ENCODE data around the gene FREY1.
"Not testable (repeated sequence)": the region's sequence is repeated elsewhere in the genome, so short reads cannot be mapped to it uniquely, and the experiment has no call there.

FREY1 gene

DNA sequence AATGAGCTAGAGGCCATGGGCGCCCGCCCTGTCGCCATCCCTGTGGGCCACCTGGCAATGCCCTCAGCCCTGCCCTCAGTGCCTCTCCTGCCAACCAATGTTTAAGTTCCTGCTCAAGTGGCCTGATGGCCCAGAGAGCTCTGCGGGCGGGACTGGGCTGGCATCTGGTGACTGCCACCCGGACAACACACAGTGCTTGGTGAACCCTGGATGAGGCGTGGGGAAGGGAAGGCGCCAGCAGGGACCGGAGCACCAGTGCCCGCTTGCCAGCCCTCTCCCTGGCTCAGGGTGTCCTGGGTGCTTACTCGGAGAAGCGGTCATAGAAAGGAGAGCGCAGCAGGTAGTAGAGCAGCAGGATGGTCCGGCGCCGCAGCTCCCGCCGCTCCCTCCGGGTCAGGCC is 6.4 kb upstream of the FREY1 start:
- FAIRE-seq, result no peak

DNA sequence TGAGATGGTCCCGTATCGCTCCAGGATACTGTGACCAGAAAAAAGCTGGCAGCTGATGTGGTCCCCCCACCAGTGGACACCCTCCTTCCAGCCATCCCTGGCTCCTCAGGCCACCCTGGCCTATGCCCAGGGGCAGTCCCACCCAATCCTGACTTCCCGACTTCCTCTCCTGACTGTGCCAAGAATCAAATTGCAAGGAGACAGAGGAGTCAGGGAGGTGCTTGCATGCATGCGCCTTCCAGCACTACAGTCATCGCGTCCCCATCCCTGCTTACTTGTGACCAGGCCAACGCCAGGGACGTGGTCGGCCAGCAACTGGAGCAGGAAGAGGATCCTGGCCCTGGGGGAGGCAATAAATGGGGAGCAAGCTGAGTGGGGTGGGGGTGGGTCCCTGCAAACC is 3.6 kb upstream of the FREY1 start:
- FAIRE-seq, result no peak

- FAIRE-seq, result no peak
These were observed 2.8 kb upstream of the FREY1 start for GRCh38 chr11:45909594-45910475.

DNA sequence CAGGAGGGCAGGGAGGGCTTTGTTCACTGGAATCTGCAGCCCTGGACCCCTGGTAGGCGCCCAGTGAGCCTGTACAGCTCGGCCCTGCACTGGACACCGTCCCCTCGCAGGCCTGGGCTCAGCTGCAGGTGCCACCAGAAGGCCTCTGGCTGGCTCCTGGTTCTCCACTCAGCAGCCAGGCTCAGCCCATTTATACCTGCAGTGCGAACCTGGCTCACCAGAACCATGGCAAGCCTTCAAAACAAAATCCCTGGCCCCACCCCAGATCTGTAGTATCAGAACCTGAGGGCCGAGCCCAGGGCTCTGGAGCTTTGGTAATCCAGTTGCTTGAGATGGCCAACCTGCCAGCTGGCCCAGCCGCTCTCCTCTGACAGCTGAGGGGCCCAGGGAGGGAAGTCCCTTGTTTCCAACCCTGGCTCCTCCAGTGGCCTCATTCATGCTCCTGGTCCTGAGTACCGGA is 870 bp upstream of the FREY1 start:
- FAIRE-seq, result no peak

- no peak for FAIRE-seq
These were observed 882 bp downstream of the FREY1 start for GRCh38 chr11:45906096-45906682.

DNA sequence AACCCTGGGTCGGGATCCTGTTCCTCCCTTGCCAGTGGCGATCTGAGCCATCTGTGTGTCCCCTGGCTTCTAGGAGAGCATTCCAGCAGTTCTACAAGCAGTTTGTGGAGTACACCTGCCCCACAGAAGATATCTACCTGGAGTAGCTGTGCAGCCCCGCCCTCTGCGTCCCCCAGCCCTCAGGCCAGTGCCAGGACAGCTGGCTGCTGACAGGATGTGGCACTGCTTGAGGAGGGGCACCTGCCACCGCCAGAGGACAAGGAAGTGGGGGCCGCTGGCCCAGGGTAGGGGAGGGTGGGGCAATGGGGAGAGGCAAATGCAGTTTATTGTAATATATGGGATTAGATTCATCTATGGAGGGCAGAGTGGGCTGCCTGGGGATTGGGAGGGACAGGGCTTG is 1.5 kb downstream of the FREY1 start:
- not testable (repeated sequence) for FAIRE-seq

DNA sequence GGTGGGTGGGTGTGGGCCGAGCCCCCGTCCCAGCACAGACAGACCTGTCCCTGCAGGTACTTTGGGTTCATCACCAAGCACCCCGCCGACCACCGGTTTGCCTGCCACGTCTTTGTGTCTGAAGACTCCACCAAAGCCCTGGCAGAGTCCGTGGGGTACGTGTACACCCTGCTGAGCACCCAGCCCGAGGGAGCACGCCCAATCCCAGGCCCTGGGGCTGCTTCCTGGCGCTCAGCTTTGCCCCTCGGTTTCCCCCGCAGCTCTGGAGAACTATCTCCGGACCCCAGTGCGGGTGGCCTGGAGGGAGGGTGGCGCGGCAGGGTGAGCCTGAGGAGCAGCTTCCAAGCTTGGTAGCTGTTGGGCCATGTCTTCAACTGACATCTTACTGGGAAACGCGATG is 2.0 kb downstream of the FREY1 start:
- FAIRE-seq, result no peak

DNA sequence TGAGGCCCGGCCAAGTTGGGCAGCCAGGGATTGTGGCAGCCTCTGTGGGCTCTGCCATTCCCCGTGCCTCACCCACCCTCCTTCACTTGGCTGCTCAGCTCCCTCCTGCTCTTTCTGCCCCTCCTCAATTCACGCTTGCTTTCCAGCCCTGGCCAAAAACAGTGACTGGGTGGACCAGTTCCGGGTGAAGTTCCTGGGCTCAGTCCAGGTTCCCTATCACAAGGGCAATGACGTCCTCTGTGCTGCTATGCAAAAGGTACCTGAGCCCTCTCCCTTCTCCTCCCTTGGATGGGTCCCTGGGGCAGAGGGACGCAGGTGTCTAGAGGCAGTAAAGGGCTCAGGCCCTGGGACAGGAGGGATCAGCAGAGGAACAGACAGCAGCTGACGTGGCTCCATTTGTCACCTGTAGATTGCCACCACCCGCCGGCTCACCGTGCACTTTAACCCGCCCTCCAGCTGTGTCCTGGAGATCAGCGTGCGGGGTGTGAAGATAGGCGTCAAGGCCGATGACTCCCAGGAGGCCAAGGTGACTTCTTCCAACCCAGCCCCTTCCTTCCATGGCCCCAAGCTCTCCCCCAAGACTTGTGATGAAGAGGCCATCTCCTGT is 2.7 kb downstream of the FREY1 start:
- no peak for FAIRE-seq

DNA sequence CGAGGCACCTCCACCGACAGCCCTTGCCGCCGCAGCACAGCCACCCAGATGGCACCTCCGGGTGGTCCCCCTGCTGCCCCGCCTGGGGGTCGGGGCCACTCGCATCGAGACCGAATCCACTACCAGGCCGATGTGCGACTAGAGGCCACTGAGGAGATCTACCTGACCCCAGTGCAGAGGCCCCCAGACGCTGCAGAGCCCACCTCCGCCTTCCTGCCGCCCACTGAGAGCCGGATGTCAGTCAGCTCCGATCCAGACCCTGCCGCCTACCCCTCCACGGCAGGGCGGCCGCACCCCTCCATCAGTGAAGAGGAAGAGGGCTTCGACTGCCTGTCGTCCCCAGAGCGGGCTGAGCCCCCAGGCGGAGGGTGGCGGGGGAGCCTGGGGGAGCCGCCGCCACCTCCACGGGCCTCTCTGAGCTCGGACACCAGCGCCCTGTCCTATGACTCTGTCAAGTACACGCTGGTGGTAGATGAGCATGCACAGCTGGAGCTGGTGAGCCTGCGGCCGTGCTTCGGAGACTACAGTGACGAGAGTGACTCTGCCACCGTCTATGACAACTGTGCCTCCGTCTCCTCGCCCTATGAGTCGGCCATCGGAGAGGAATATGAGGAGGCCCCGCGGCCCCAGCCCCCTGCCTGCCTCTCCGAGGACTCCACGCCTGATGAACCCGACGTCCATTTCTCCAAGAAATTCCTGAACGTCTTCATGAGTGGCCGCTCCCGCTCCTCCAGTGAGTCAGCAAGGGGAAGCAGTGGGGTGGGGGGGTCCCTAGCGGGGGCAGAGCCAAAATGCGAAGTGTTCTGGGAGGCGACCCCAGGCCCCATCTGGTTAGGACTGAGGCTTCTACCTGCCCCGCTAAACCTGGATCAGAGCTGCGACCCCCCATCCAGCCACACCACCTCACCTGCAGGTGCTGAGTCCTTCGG is 4.4 kb downstream of the FREY1 start:
- no peak for FAIRE-seq

DNA sequence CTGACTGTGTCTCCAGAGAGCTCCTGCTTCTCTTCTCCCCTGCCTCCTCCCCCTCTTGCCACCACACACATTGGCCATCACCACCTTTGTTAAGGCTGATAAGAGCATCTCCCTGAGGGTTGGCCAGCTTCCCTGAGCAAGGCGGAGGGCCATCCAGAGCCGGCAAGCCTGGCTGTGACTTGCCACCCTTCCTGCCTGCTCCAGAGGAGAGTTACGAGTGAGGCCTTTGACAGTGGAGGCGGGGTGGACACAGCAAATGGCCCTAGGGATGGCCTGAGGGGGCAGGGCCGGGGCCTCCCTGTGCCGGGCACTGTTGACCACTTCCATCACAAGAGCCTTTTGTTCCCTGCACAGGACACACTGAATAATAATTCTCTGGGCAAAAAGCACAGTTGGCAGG is 5.4 kb downstream of the FREY1 start:
- no peak for FAIRE-seq

DNA sequence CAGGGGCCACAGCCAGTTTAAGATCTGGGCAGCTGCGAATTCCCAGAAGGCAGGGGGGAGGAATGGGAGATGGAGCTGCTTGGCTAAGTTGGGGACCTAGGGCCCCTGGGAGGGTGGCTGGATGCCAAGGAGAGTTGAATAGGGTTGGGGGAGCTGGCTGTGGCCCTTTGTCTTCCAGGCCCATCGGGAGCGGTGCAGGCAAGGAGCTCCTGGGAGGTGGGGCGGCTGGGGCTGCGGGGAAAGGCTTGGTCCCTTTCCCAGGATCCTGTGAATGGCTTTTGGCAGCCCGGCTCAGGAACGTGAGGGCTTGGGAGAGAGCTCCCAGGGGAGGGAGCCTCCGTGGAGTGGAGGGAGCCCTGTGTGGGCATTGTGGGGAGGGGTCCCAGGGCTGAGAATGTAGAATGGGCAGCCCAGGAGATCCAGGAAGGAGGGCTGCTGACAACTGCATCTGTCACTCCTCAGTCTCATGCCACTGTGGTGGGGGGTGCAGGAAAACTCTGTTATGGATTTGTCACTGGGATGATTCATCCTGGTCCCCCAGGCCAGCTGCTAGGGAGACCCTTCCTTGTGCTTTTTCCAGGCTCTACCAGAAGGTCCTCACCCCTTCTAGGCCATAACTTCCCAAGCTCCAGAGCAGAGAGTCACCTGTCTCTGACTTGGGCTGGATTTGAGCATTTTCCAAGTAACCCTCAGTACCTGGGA is 6.0 kb downstream of the FREY1 start:
- FAIRE-seq, result no peak

GRCh38 chr11:45900175-45900800 is 6.8 kb downstream of the FREY1 start:
- FAIRE-seq, result not testable (repeated sequence)

DNA sequence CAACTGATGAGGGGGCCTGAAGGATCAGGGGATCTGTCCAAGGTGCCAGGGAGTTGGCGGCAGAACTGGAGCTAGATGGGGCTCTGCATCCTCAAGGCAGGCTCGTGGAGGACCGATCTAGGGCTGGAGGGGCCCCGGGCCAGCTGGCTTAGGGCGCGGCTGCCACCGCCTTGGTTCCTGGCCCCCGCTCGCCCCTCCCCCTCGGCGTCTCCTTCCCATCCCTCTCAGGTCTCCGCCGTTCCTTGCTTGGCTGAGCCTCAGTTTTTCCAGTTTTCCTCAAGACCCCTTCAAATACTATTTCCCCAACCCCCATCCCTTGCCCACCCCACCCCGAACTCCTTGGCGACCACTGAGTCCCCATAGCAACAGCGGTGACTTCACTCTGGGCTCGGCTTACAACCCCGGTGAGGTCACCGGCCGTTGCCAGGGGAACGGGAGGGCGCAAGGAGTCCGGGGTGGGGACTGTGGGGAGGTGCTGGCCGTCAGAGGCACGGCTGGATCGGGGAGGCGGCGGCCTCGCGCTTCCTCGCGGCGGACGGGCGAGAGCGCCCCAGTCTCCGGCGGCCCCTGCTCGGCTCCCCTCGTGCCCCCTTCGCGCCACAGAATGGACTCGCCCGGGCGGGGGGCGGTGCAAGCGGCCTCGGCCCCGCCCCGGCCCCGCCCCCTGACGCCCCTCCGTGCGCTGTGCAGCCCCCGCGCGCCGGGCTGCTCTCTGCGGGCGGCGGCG is 7.5 kb downstream of the FREY1 start:
- no peak for FAIRE-seq

GRCh38 chr11:45899086-45899447 is 8.0 kb downstream of the FREY1 start:
- no peak for FAIRE-seq

- no peak for FAIRE-seq
These were observed 9.5 kb downstream of the FREY1 start for GRCh38 chr11:45897556-45897955.

DNA sequence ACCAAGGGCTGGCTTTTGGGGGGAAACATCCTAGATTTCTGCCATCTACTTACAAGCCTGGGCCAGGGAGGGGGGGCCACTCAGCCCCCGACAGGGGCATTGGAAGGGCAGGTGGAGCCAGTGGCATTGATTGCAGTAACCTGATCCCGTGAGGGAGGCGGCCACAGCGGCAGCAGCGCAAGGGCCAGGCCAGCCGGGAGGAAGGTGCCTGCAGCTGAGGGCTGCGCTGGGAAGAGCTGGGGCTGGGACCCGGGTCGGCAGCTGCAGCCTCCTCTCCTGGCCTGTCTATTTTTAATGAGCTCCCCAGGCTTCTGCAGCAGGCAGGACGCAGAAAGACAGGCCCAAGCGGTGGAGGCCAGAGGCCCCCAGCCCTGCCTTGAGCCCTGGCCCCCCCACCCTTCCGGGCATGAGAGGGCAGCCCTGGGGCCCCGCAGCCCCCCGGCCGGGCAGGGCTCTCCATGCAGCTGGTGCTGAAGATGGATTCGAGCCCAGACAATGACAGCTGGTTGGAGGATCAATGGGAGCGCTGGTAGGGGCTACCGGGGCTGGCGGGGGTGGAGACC is 10.6 kb downstream of the FREY1 start:
- no peak for FAIRE-seq

DNA sequence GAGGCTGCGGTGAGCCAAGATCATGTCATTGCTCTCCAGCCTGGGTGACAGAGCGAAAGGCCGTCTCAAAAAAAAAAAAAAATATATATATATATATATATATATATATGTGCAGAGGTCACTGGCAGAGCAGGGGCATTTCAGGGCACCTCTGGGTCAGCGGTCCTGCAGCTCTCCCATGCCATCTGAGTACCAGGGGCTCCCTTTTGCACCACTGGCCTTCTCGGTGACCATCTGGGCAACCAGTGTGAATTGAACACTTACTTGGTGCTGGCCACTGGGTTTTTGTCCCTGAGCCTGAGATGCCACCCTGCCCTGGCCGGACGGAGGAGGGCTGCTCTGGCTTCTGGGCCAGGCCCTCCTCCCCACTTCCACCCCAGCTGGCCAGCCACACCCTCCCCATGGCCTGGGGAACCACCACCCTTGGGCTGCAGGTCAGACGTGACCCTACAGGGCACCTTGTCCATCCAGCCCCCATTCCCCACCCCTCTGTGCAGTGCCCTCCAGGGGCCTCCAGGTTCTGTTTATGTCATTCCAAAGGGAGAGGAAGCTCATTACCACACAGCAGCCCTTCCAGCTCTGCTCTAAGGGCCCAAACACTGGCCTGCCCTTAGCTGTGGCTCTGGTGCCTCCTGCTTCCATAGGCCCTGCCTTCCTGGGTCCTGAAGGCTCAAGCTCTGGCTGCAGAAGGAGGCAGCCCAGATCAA is 11.4 kb downstream of the FREY1 start:
- no peak for FAIRE-seq

GRCh38 chr11:45894555-45895247 is 12.4 kb downstream of the FREY1 start:
- no peak for FAIRE-seq

- no peak for FAIRE-seq
These were observed 14.2 kb downstream of the FREY1 start for GRCh38 chr11:45892856-45893255.
